ENCODE results near the gene MAGEA9B.
"Not testable (repeated sequence)": the region's sequence is repeated elsewhere in the genome, so short reads cannot be mapped to it uniquely, and the experiment has no call there.

The MAGEA9B gene

GRCh38 chrX:149587359-149587758, at the start of gene MAGEA9B:
Gene MAGEA9B (minus strand): TSS chrX:149587459. CDS start chrX:149583179, 4,280 bp downstream.
- not testable (repeated sequence) for DNase-seq (ENCODE audit: low read depth)

- no peak for DNase-seq (ENCODE audit: low read depth)
These were observed 46.3 kb upstream of the MAGEA9B start for GRCh38 chrX:149633511-149633910.

- DNase-seq (ENCODE audit: low read depth): peak; percentile 32
These were observed 44.2 kb upstream of the MAGEA9B start, which contains the start of gene TMEM185A for GRCh38 chrX:149631234-149632165. Gene TMEM185A (minus strand): TSS chrX:149631792. CDS start chrX:149631580, 212 bp downstream.

GRCh38 chrX:149630681-149631233, 43.5 kb upstream of the MAGEA9B start:
- DNase-seq (ENCODE audit: low read depth): peak; percentile 61

- DNase-seq (ENCODE audit: low read depth): no peak
These were observed 42.6 kb upstream of the MAGEA9B start for GRCh38 chrX:149629730-149630387.

GRCh38 chrX:149628768-149629167, 41.5 kb upstream of the MAGEA9B start:
- DNase-seq (ENCODE audit: low read depth): no peak

- no peak for DNase-seq (ENCODE audit: low read depth)
These were observed 41.0 kb upstream of the MAGEA9B start for GRCh38 chrX:149628280-149628679.

- not testable (repeated sequence) for DNase-seq (ENCODE audit: low read depth)
These were observed 39.6 kb upstream of the MAGEA9B start for GRCh38 chrX:149626829-149627228.

- not testable (repeated sequence) for DNase-seq (ENCODE audit: low read depth)
These were observed 32.4 kb upstream of the MAGEA9B start for GRCh38 chrX:149619662-149620061.

- no peak for DNase-seq (ENCODE audit: low read depth)
These were observed 31.6 kb upstream of the MAGEA9B start for GRCh38 chrX:149618871-149619270.

- no peak for DNase-seq (ENCODE audit: low read depth)
These were observed 24.4 kb upstream of the MAGEA9B start for GRCh38 chrX:149611623-149612175.

GRCh38 chrX:149610511-149610910, 23.3 kb upstream of the MAGEA9B start:
- DNase-seq (ENCODE audit: low read depth): no peak

- no peak for DNase-seq (ENCODE audit: low read depth)
These were observed 20.4 kb upstream of the MAGEA9B start for GRCh38 chrX:149607699-149608098.

- not testable (repeated sequence) for DNase-seq (ENCODE audit: low read depth)
These were observed 18.1 kb upstream of the MAGEA9B start for GRCh38 chrX:149605248-149605885.

- DNase-seq (ENCODE audit: low read depth): not testable (repeated sequence)
These were observed 11.3 kb upstream of the MAGEA9B start for GRCh38 chrX:149598603-149599002.

GRCh38 chrX:149595943-149596342, 8.7 kb upstream of the MAGEA9B start:
- not testable (repeated sequence) for DNase-seq (ENCODE audit: low read depth)

- DNase-seq (ENCODE audit: low read depth): not testable (repeated sequence)
These were observed 8.0 kb upstream of the MAGEA9B start, which contains the start of gene HSFX2 for GRCh38 chrX:149595214-149595613. Gene HSFX2 (minus strand): TSS chrX:149595314. CDS start chrX:149594700, 614 bp downstream.

GRCh38 chrX:149590993-149591392, 3.7 kb upstream of the MAGEA9B start:
- not testable (repeated sequence) for DNase-seq (ENCODE audit: low read depth)

- DNase-seq (ENCODE audit: low read depth): not testable (repeated sequence)
These were observed 1.6 kb downstream of the MAGEA9B start for GRCh38 chrX:149585631-149586030.

- not testable (repeated sequence) for DNase-seq (ENCODE audit: low read depth)
These were observed 13.8 kb downstream of the MAGEA9B start for GRCh38 chrX:149573456-149573855.

GRCh38 chrX:149572743-149573142, 14.5 kb downstream of the MAGEA9B start:
- DNase-seq (ENCODE audit: low read depth): no peak

GRCh38 chrX:149571770-149572169, 15.5 kb downstream of the MAGEA9B start:
- DNase-seq (ENCODE audit: low read depth): no peak

Measured in iris pigment epithelial cell (primary cell).